OCI-M2 (cell line): Measurements from ENCODE around the gene FRZB.

Source experiments
- DNase-seq: peaks from one replicate; lab custom pipeline; 2025; ENCODE audit not compliant: unreplicated experiment; lab: John Stamatoyannopoulos, UW

The FRZB gene

DNA sequence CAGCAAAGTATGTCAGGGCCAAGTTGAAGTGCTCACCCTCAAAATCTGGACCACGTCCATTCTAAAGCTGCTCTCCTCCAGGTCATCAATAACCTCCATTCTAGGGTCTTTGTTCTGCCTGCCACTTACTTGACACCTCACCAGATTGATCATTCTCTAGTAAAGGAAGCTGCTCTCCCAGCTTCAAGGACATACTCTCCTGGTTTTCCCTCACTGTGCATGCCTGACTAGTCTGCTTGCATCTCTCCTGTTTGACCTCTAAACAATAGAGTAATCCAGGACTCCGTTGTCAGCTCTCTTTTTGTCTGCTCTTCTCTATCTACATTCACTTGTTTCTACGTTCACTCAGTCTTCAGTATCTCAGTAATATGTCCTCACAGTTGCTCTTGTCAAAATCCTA lies 59.1 kb downstream of the FRZB start:
- DNase-seq: no peak

DNA sequence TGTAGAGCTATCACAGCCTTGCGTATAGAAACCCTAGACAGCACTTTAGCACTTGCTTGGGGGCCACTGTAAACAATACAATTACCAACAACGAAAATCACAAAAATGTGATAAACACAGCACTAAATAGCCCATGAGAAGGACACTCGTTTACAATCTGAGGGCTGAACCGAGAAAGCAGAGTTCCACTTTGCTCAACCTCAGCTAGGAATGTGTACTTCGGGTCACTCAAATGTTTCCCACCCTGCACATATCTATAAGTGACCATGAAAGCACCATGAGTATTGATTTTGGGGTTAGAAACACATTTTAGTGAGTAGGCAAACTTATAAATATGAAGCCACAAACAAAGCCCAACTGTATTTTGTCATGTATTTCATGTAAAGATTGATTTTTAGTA lies 62.3 kb downstream of the FRZB start:
- no peak for DNase-seq

DNA sequence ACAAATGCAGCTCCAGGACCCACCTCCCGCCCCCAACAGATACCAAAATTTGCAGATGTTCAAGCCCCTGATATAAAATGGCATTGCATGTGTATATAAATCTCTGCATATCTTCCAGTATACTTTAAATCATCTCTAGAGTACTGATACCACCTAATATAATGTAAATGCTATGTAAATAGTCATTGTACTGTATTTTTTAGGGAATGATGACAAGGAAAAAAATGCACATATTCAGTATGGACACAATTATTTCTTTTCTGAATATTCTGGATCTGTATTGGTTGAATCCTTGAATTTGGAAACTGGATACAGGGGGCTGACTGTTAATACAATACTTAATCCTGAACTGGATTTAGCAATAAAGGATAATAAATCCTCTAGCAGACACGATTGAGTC lies 67.7 kb downstream of the FRZB start:
- DNase-seq: no peak

DNA sequence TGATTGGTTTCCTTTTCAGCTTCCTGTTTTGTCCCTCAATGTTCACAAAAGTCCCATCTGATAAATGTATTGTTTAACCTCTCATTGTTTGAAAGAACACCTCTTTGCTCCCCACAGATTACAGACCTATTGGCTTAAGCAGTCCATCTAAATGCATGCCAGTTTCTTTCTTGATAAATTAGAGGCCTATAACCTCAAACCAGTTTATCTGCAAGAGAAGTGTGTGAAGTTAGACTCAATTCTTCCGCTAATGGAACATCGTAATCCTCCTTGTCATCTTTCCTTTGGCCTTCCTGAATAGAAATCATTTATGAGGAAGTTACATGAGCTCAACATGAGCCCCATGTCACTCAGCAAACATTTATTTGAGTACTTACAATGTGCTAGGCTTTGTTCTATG lies 74.0 kb downstream of the FRZB start:
- no peak for DNase-seq

DNA sequence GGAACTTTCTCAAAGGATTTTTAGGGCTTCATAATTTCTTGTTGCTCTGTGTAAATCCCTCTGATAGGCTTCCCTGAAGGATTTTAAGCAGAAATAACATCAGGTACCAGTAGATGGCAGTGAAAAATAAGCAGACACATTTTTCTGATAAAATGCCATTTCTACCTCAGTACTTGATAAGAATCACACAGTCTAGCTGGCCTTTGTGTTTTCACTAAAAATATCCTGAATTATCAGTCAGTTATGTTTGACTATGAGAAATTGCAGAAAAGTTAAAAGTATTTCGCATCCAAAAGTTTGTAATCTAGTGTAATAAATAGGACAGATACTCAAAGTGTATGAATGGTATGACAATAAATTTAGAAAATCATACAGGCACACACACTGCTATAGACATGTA lies 81.7 kb downstream of the FRZB start:
- peak; percentile 4 for DNase-seq

DNA sequence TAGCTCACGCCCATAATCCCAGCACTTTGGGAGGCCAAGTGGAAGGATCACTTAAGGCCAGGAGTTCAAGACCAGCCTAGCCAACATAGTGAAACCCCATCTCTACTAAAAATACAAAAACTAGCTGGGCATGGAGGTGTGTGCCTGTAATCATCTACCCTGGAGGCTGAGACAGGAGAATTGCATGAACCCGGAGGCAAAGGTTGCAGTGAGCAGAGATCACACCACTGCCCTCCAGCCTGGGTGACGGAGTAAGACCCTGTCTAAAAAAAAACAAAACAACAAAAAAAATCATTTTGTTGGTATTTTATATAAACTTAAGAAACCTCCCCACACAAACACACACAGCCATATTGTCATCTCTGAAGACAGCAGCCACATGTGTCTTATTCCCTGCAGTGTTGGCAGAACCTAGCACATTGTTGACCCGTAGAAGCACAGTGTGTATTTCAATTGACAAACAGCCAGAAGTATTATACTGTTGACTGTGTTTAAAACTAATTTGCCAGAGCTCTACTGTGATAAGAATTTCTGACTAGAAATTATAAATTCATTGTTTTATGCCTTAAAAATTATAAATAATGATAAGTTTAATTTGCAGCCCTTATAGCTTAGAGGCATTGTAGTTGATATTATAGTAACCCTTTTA lies 82.3 kb downstream of the FRZB start:
- DNase-seq: no peak
